B cell (primary cell): ENCODE measurements around the gene RNH1. TPM values are rescaled to one million over a fixed set of nuclear protein-coding genes. Genes with fewer than 3 reads are reported as not detected.

ENCODE experiments used
- ATAC-seq: fragments of 200-7000 bp; cut with Tn5 transposase; one replicate; pipeline ENCODE4 v1.10.0; 2021; ENCODE audit warnings: low read depth, mild to moderate bottlenecking, moderate number of reproducible peaks, moderate library complexity
- CTCF ChIA-PET: fragments of 350-600 bp; sonication (Branson Sonifier 250); formaldehyde crosslinking; loops from one replicate; lab custom pipeline; 2021; ENCODE audit warnings: antibody characterized with exemption, inconsistent platforms; lab: Charles Lee
- POLR2A ChIA-PET: fragments of 350-600 bp; sonication (Branson Sonifier 250); formaldehyde crosslinking; loops from one replicate; lab custom pipeline; 2021; ENCODE audit warnings: antibody characterized with exemption; lab: Charles Lee
- DNase-seq: peaks from one replicate; pipeline ENCODE4 v3.0.0; 2013
- H2AFZ ChIP-seq: 2 replicates; pipeline ENCODE4 v1.6.1; 2012; ENCODE audit warnings: mild to moderate bottlenecking, low read depth, low read length; ENCODE audit not compliant: insufficient read depth, poor library complexity, severe bottlenecking
- H3K27ac ChIP-seq, 2 donors: 1 replicate in 1 of 2; 2 replicates in 1 of 2; pipeline ENCODE4 v1.5.1; 2012 to 2013; ENCODE audit warnings: low read length in 2 of 2, mild to moderate bottlenecking in 2 of 2, moderate library complexity in 1 of 2
- H3K27me3 ChIP-seq, 4 experiments: fragments of 200-600 bp in 1 of 4; sonication (generic) in 1 of 4; replicated peaks in 1 of 4; 1 replicate in 2 of 4; 2 replicates in 2 of 4; pipeline versions ENCODE4 v1.6.1 to v1.7.0; 2013 to 2016; ENCODE audit warnings: low read length in 3 of 4, mild to moderate bottlenecking in 2 of 4, mixed read lengths in 1 of 4, moderate library complexity in 1 of 4; ENCODE audit not compliant: insufficient read depth in 4 of 4, control insufficient read depth in 3 of 4; ENCODE audit errors: control extremely low read depth in 1 of 4
- H3K36me3 ChIP-seq, 2 experiments: replicated peaks in 1 of 2; 1 replicate in 1 of 2; 2 replicates in 1 of 2; pipeline versions ENCODE4 v1.6.1 to v1.7.1; 2013; ENCODE audit warnings: low read length in 1 of 2; ENCODE audit not compliant: insufficient read depth in 2 of 2, control insufficient read depth in 1 of 2; ENCODE audit errors: control extremely low read depth in 1 of 2, extremely low read depth in 1 of 2
- H3K4me1 ChIP-seq, 2 donors: fragments of 200-600 bp in 1 of 2; sonication (generic) in 1 of 2; 1 replicate in 1 of 2; 2 replicates in 1 of 2; pipeline versions ENCODE4 v1.5.1 to v1.6.1; 2013 to 2017; ENCODE audit warnings: low read length in 2 of 2; ENCODE audit not compliant: control insufficient read depth in 2 of 2, insufficient read depth in 2 of 2
- H3K4me2 ChIP-seq: replicated peaks from 2 replicates; pipeline ENCODE3; 2012; ENCODE audit warnings: mild to moderate bottlenecking, low read depth, low read length; ENCODE audit not compliant: poor library complexity, severe bottlenecking
- H3K4me3 ChIP-seq, 5 experiments: fragments of 200-600 bp in 1 of 5; sonication (generic) in 1 of 5; 1 replicate in 3 of 5; 2 replicates in 2 of 5; pipeline versions ENCODE4 v1.5.1 to v1.7.0; 2011 to 2016; ENCODE audit warnings: low read length in 4 of 5, mild to moderate bottlenecking in 4 of 5, low read depth in 2 of 5, control low read depth in 1 of 5, moderate library complexity in 1 of 5; ENCODE audit not compliant: insufficient read depth in 1 of 5; ENCODE audit errors: control extremely low read depth in 1 of 5, extremely low read depth in 1 of 5
- H3K79me2 ChIP-seq: fragments of 200-600 bp; sonication (generic); one replicate; pipeline ENCODE4 v1.6.0; 2016; ENCODE audit warnings: low read length; ENCODE audit not compliant: control insufficient read depth, insufficient read depth
- H3K9ac ChIP-seq: fragments of 200-600 bp; sonication (generic); 2 replicates; pipeline ENCODE4 v1.6.1; 2017; ENCODE audit warnings: mild to moderate bottlenecking, low read length, moderate library complexity
- H3K9me3 ChIP-seq, 3 donors: one replicate each; pipeline versions ENCODE4 v1.6.1 to v1.7.1; 2013; ENCODE audit warnings: low read length in 2 of 3; ENCODE audit not compliant: control insufficient read depth in 2 of 3, insufficient read depth in 1 of 3; ENCODE audit errors: control extremely low read depth in 1 of 3
- H4K20me1 ChIP-seq: 2 replicates; pipeline ENCODE4 v1.6.0; 2012; ENCODE audit warnings: mild to moderate bottlenecking, low read length; ENCODE audit not compliant: insufficient read depth, control insufficient read depth, poor library complexity, severe bottlenecking
- H3K27ac Mint-ChIP-seq: one replicate; pipeline ENCODE4 v1.8.0; 2021; ENCODE audit warnings: mixed read lengths
- H3K27me3 Mint-ChIP-seq: one replicate; pipeline ENCODE4 v1.8.0; 2021; ENCODE audit warnings: mixed read lengths
- H3K4me1 Mint-ChIP-seq: one replicate; pipeline ENCODE4 v1.8.0; 2021; ENCODE audit warnings: mixed read lengths
- H3K4me3 Mint-ChIP-seq: one replicate; pipeline ENCODE4 v1.8.0; 2021; ENCODE audit warnings: mixed read lengths
- H3K9me3 Mint-ChIP-seq: one replicate; pipeline ENCODE4 v1.8.0; 2022; ENCODE audit warnings: mixed read lengths; ENCODE audit not compliant: insufficient read depth
- EZH2 ChIP-seq: IDR thresholded peaks from 2 replicates; pipeline ENCODE4 v1.6.1; 2012; ENCODE audit warnings: borderline replicate concordance, low read depth, mild to moderate bottlenecking, moderate library complexity, low read length; ENCODE audit not compliant: insufficient read depth, poor library complexity, severe bottlenecking
- WGBS: methylation state at CpG from one replicate; pipeline ENCODE4 v1.1.5; 2013; ENCODE audit warnings: missing lambda C conversion rate; ENCODE audit not compliant: insufficient coverage; 5-methylcytosine and 5-hydroxymethylcytosine counted together
- intact Hi-C: fragments of 100-400 bp; cut with micrococcal nuclease; formaldehyde crosslinking; loops from one replicate; pipeline ENCODE4 v1.10.0; 2022
- polyA plus RNA-seq: library from polyadenylated mRNA; depleted of rRNA; stranded (reverse); fragments of >200 nt; gene quantifications from 2 replicates; pipeline ENCODE4 v1.2.3, GENCODE V29; 2012
- total RNA-seq, 2 donors: library from RNA; stranded (reverse); fragments of 120-200 nt in 1 of 2; gene quantifications; 1 replicate in 1 of 2; 2 replicates in 1 of 2; pipeline versions ENCODE4 v1.2.3 to v1.2.4, GENCODE V29; 2013 to 2022
- TF ChIP-seq, protein P1 (sequence below): fragments of 200-600 bp; IDR thresholded peaks from one replicate; pipeline ENCODE4 v1.8.0; 2022; ENCODE audit warnings: antibody characterized with exemption, mild to moderate bottlenecking

Gene RNH1
- total and polyA plus RNA-seq, 2 donors (not counting 1 experiment from before 2014, with no cell fraction given) = 81.0 to 159 TPM

DNA sequence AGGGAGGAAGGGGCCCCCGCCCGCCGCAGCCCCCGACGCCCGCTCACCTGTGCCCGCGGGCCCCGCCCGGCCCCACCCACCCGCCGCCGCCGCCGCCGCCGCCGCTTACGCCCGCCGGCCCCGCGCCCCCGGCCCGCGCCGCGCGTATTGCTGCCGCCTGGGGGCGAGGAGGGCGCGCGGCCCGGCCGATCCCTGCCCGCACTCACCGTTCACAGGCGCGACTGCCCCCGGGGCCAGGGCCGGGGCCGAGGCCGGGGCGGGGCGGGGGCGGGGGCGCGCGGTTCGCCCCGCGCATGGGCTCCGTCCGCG is 28.1 kb upstream of the RNH1 start:
- H3K9me3 ChIP-seq = no peaks in the 10 kb centered on the region
- H4K20me1 ChIP-seq = peaks cover 36% of the 10 kb centered on the region
- intact Hi-C loops = loop anchor here (5.0 kb wide), 4 partner anchors 187 to 772 kb away; partner anchors contain the start of genes BET1L, RIC8A, SLC25A22 and TOLLIP
- no peaks in the 10 kb centered on the region for H3K9me3 Mint-ChIP-seq
- no peak for DNase-seq
- H3K4me2 ChIP-seq = peak overlapping the region; percentile 99
- no peaks in the 10 kb centered on the region for H3K27me3 ChIP-seq
- under 1% methylated on average over 51 of the region's 56 CpGs for WGBS
- POLR2A ChIA-PET = interaction anchor here (0.9 to 3.0 kb wide), 14 partner anchors 16 to 284 kb away, joined by 3 to 26 read pairs (median 6); partner anchors contain the start of genes DEAF1, IRF7, PHRF1 and PNPLA2
- H3K4me1 ChIP-seq = peaks cover 17 to 35% of the 10 kb centered on the region in 2 donors
- CTCF ChIA-PET = interaction anchor here (1.0 to 2.2 kb wide), 6 partner anchors 10 to 230 kb away, joined by 3 to 9 read pairs (median 3); partner anchors contain the start of gene PHRF1
- no peak overlapping the region for H3K27ac ChIP-seq
- peak; percentile 4 for ATAC-seq
- H3K27ac Mint-ChIP-seq = no peak overlapping the region
- no peak overlapping the region for H2AFZ ChIP-seq
- peaks cover 0 to 25% of the 10 kb centered on the region in 2 experiments for H3K36me3 ChIP-seq
- no peaks in the 10 kb centered on the region for H3K27me3 Mint-ChIP-seq
- peak overlapping the region; percentile 74 for H3K9ac ChIP-seq
- H3K4me3 Mint-ChIP-seq = no peak overlapping the region
- peak overlapping the region in 3 of 5 experiments; percentile 67 to 73 (median 72) for H3K4me3 ChIP-seq
- TF ChIP-seq, protein P1, sequence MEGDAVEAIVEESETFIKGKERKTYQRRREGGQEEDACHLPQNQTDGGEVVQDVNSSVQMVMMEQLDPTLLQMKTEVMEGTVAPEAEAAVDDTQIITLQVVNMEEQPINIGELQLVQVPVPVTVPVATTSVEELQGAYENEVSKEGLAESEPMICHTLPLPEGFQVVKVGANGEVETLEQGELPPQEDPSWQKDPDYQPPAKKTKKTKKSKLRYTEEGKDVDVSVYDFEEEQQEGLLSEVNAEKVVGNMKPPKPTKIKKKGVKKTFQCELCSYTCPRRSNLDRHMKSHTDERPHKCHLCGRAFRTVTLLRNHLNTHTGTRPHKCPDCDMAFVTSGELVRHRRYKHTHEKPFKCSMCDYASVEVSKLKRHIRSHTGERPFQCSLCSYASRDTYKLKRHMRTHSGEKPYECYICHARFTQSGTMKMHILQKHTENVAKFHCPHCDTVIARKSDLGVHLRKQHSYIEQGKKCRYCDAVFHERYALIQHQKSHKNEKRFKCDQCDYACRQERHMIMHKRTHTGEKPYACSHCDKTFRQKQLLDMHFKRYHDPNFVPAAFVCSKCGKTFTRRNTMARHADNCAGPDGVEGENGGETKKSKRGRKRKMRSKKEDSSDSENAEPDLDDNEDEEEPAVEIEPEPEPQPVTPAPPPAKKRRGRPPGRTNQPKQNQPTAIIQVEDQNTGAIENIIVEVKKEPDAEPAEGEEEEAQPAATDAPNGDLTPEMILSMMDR = no peak
- no peak for TF ChIP-seq EZH2
- H3K4me1 Mint-ChIP-seq = peaks cover 20% of the 10 kb centered on the region
- H3K79me2 ChIP-seq = peaks cover 37% of the 10 kb centered on the region
